HEK293 (cell line): ENCODE measurements around the gene ARPC2.
A peak's percentile ranks its signal among the peaks of the same experiment; 100 is the strongest.

Experiments
- AEBP2 ChIP-seq: fragments of 450-650 bp; formaldehyde crosslinking; IDR thresholded peaks from 2 replicates; pipeline ENCODE4 v1.5.1; 2016; ENCODE audit warnings: missing biosample characterization, missing genetic modification characterization, borderline replicate concordance
- GLI2 ChIP-seq: fragments of 450-650 bp; formaldehyde crosslinking; IDR thresholded peaks from 2 replicates; pipeline ENCODE4; 2017; ENCODE audit warnings: missing biosample characterization, missing genetic modification characterization, low read depth, borderline replicate concordance
- GLI4 ChIP-seq: fragments of 450-650 bp; formaldehyde crosslinking; IDR thresholded peaks from 2 replicates; pipeline ENCODE4 v1.5.1; 2016; ENCODE audit warnings: missing biosample characterization, missing genetic modification characterization
- IKZF3 ChIP-seq: fragments of 450-650 bp; IDR thresholded peaks from 2 replicates; pipeline ENCODE4 v1.5.0; 2018; ENCODE audit warnings: missing biosample characterization, mild to moderate bottlenecking, missing genetic modification characterization, moderate library complexity
- PRDM4 ChIP-seq: fragments of 450-650 bp; formaldehyde crosslinking; IDR thresholded peaks from 2 replicates; pipeline ENCODE4 v1.5.1; 2017; ENCODE audit warnings: missing biosample characterization, missing genetic modification characterization
- REPIN1 ChIP-seq: fragments of 450-650 bp; formaldehyde crosslinking; IDR thresholded peaks from 2 replicates; pipeline ENCODE4 v1.5.1; 2017; ENCODE audit warnings: missing biosample characterization, missing genetic modification characterization, low read depth
- SP2 ChIP-seq: fragments of 450-650 bp; formaldehyde crosslinking; IDR thresholded peaks from 2 replicates; pipeline ENCODE4 v1.5.1; 2016; ENCODE audit warnings: missing biosample characterization, missing genetic modification characterization
- TRIM28 ChIP-seq: IDR thresholded peaks from 2 replicates; pipeline ENCODE4 v1.6.1; 2011; ENCODE audit warnings: low read length, control low read depth, borderline replicate concordance
- ZBTB21 ChIP-seq: fragments of 450-650 bp; formaldehyde crosslinking; IDR thresholded peaks from 2 replicates; pipeline ENCODE4 v1.5.1; 2017; ENCODE audit warnings: missing biosample characterization, missing genetic modification characterization
- ZBTB48 ChIP-seq: fragments of 450-650 bp; formaldehyde crosslinking; IDR thresholded peaks from 2 replicates; pipeline ENCODE4 v1.5.1; 2016; ENCODE audit warnings: missing biosample characterization, missing genetic modification characterization
- ZBTB8A ChIP-seq: fragments of 450-650 bp; formaldehyde crosslinking; IDR thresholded peaks from 2 replicates; pipeline ENCODE4 v1.5.1; 2016; ENCODE audit warnings: missing biosample characterization, missing genetic modification characterization
- ZNF10 ChIP-seq: fragments of 450-650 bp; formaldehyde crosslinking; IDR thresholded peaks from 2 replicates; pipeline ENCODE4 v1.5.1; 2017; ENCODE audit warnings: missing biosample characterization, missing genetic modification characterization
- ZNF169 ChIP-seq: fragments of 450-650 bp; formaldehyde crosslinking; IDR thresholded peaks from 2 replicates; pipeline ENCODE4 v1.5.1; 2016; ENCODE audit warnings: missing biosample characterization, missing genetic modification characterization
- ZNF184 ChIP-seq: fragments of 450-650 bp; IDR thresholded peaks from 2 replicates; pipeline ENCODE4 v1.5.1; 2018; ENCODE audit warnings: missing biosample characterization, mild to moderate bottlenecking, missing genetic modification characterization
- ZNF391 ChIP-seq: fragments of 450-650 bp; formaldehyde crosslinking; IDR thresholded peaks from 2 replicates; pipeline ENCODE4 v1.5.1; 2016; ENCODE audit warnings: low read depth, missing biosample characterization, missing genetic modification characterization, borderline replicate concordance
- ZNF488 ChIP-seq: fragments of 450-650 bp; formaldehyde crosslinking; IDR thresholded peaks from 2 replicates; pipeline ENCODE4 v1.5.1; 2016; ENCODE audit warnings: missing biosample characterization, missing genetic modification characterization
- ZNF510 ChIP-seq: fragments of 450-650 bp; formaldehyde crosslinking; IDR thresholded peaks from 2 replicates; pipeline ENCODE4 v1.5.1; 2018; ENCODE audit warnings: mild to moderate bottlenecking, missing genetic modification characterization, missing biosample characterization; ENCODE audit not compliant: insufficient replicate concordance
- ZNF555 ChIP-seq: fragments of 450-650 bp; formaldehyde crosslinking; conservative IDR thresholded peaks from 2 replicates; pipeline ENCODE4 v1.5.1; 2017; ENCODE audit warnings: missing biosample characterization, mild to moderate bottlenecking, missing genetic modification characterization, inconsistent platforms
- ZNF580 ChIP-seq: fragments of 450-650 bp; formaldehyde crosslinking; IDR thresholded peaks from 2 replicates; pipeline ENCODE4 v1.5.1; 2016; ENCODE audit warnings: missing biosample characterization, missing genetic modification characterization
- ZNF624 ChIP-seq: fragments of 450-650 bp; formaldehyde crosslinking; IDR thresholded peaks from 2 replicates; pipeline ENCODE4 v1.5.1; 2017; ENCODE audit warnings: missing biosample characterization, missing genetic modification characterization
- ZNF645 ChIP-seq: fragments of 450-650 bp; formaldehyde crosslinking; IDR thresholded peaks from 2 replicates; pipeline ENCODE4; 2016; ENCODE audit warnings: missing biosample characterization, missing genetic modification characterization
- ZNF654 ChIP-seq: fragments of 450-650 bp; formaldehyde crosslinking; IDR thresholded peaks from 2 replicates; pipeline ENCODE4 v1.5.1; 2016; ENCODE audit warnings: low read depth, missing biosample characterization, missing genetic modification characterization
- ZNF692 ChIP-seq: fragments of 450-650 bp; formaldehyde crosslinking; IDR thresholded peaks from 2 replicates; pipeline ENCODE4 v1.5.1; 2016; ENCODE audit warnings: missing biosample characterization, missing genetic modification characterization
- TF ChIP-seq, protein P1 (sequence below): fragments of 450-650 bp; formaldehyde crosslinking; IDR thresholded peaks from 2 replicates; pipeline ENCODE4 v1.5.1; 2016; ENCODE audit warnings: missing biosample characterization, missing genetic modification characterization
- TF ChIP-seq, protein P2 (sequence below): fragments of 450-650 bp; formaldehyde crosslinking; IDR thresholded peaks from 2 replicates; pipeline ENCODE4 v1.5.1; 2016; ENCODE audit warnings: missing biosample characterization, missing genetic modification characterization, low read depth
- TF ChIP-seq, protein P3 (sequence below): fragments of 450-650 bp; formaldehyde crosslinking; IDR thresholded peaks from 2 replicates; pipeline ENCODE4 v1.5.1; 2016; ENCODE audit warnings: missing biosample characterization, missing genetic modification characterization, low read depth

The ARPC2 gene

DNA sequence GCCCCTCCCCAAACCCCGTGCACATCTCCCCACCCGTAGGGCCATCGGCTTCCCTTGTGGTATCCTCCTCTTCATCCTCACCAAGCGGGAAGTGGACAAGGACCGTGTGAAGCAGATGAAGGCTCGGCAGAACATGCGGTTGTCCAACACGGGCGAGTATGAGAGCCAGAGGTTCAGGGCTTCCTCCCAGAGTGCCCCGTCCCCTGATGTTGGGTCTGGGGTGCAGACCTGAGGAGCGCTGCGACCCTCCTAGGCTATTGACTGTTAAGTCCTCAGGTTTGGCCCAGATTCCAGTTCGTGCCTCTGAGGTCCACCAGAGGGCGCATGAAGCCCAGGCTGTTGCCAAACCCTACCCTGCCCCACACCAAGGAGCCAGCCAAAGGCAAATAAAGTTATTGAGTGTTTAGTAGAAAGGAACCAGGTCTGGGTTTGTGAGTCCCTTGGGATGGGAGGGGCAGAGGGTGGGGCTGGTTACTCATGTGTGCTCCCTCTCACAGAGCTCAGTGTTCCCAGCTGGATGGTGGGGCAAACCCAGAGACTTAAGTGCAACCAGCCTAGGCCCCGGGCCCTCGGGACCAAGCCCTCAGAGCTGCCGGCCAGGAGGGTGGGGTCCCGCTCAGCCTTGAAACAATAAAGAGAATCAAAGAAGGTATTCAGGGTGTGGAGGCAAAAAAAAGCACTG is 55.7 kb downstream of the ARPC2 start (continued):
- TF ChIP-seq, protein P1, sequence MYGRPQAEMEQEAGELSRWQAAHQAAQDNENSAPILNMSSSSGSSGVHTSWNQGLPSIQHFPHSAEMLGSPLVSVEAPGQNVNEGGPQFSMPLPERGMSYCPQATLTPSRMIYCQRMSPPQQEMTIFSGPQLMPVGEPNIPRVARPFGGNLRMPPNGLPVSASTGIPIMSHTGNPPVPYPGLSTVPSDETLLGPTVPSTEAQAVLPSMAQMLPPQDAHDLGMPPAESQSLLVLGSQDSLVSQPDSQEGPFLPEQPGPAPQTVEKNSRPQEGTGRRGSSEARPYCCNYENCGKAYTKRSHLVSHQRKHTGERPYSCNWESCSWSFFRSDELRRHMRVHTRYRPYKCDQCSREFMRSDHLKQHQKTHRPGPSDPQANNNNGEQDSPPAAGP (tag by site-specific recombination), result peak; percentile 89
- TF ChIP-seq ZNF488 (tag by site-specific recombination) (no peak), ZBTB48 (peak; percentile 64; the same call in 1 of the 2 replicates), ZNF184 (peak; percentile 49; the same call in 1 of the 2 replicates), ZNF624 (tag by site-specific recombination) (no peak), ZNF692 (tag by site-specific recombination) (0 out of 2 replicates have a peak, but pooled peaks have one; percentile 30), ZBTB8A (0 out of 2 replicates have a peak, but pooled peaks have one; percentile 28), ZNF510 (tag by site-specific recombination) (no peak), TRIM28 (peak; percentile 51; the same call in 1 of the 2 replicates), GLI4 (tag by site-specific recombination) (no peak), REPIN1 (no peak), ZNF169 (tag by site-specific recombination) (no peak), SP2 (peak; percentile 42), IKZF3 (peak; percentile 58; the same call in 1 of the 2 replicates), ZNF10 (tag by site-specific recombination) (no peak), ZNF654 (peak; percentile 73), ZBTB21 (tag by site-specific recombination) (no peak), ZNF391 (tag by site-specific recombination) (0 out of 2 replicates have a peak, but pooled peaks have one; percentile 37), ZNF580 (peak; percentile 87), GLI2 (tag by site-specific recombination) (no peak), AEBP2 (tag by site-specific recombination) (no peak), ZNF645 (no peak), PRDM4 (peak; percentile 61; the same call in 1 of the 2 replicates), ZNF555 (tag by site-specific recombination) (no peak)
- TF ChIP-seq, protein P2, sequence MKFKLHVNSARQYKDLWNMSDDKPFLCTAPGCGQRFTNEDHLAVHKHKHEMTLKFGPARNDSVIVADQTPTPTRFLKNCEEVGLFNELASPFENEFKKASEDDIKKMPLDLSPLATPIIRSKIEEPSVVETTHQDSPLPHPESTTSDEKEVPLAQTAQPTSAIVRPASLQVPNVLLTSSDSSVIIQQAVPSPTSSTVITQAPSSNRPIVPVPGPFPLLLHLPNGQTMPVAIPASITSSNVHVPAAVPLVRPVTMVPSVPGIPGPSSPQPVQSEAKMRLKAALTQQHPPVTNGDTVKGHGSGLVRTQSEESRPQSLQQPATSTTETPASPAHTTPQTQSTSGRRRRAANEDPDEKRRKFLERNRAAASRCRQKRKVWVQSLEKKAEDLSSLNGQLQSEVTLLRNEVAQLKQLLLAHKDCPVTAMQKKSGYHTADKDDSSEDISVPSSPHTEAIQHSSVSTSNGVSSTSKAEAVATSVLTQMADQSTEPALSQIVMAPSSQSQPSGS (tag by site-specific recombination), result no peak
- TF ChIP-seq, protein P3, sequence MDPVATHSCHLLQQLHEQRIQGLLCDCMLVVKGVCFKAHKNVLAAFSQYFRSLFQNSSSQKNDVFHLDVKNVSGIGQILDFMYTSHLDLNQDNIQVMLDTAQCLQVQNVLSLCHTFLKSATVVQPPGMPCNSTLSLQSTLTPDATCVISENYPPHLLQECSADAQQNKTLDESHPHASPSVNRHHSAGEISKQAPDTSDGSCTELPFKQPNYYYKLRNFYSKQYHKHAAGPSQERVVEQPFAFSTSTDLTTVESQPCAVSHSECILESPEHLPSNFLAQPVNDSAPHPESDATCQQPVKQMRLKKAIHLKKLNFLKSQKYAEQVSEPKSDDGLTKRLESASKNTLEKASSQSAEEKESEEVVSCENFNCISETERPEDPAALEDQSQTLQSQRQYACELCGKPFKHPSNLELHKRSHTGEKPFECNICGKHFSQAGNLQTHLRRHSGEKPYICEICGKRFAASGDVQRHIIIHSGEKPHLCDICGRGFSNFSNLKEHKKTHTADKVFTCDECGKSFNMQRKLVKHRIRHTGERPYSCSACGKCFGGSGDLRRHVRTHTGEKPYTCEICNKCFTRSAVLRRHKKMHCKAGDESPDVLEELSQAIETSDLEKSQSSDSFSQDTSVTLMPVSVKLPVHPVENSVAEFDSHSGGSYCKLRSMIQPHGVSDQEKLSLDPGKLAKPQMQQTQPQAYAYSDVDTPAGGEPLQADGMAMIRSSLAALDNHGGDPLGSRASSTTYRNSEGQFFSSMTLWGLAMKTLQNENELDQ (tag by site-specific recombination), result no peak
